NCI-H345 treated with DMSO at 0.1 percent for 48 hours (cell line): ENCODE measurements around the gene SENP3.

Source experiments
- DNase-seq: peaks from one replicate; lab custom pipeline; 2025; ENCODE audit not compliant: unreplicated experiment; lab: John Stamatoyannopoulos, UW

SENP3 gene

DNA sequence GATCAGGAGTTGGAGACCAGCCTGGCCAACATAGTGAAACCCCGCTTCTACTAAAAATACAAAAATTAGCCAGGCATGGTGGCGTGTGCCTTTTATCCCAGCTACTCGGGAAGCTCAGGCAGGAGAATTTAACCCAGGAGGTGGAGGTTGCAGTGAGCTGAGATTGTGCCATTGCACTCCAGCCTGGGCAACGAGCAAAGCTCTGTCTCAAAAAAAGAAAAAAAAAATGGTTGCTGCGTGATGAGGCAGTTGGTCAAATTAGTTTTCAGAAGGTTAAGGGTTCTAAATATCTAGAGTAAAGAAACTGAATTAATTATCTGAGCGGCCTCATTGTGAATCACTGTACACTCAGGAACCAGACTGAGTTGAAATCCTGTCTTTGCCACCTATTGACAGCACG, 14.2 kb downstream of the SENP3 start:
- DNase-seq = no peak

DNA sequence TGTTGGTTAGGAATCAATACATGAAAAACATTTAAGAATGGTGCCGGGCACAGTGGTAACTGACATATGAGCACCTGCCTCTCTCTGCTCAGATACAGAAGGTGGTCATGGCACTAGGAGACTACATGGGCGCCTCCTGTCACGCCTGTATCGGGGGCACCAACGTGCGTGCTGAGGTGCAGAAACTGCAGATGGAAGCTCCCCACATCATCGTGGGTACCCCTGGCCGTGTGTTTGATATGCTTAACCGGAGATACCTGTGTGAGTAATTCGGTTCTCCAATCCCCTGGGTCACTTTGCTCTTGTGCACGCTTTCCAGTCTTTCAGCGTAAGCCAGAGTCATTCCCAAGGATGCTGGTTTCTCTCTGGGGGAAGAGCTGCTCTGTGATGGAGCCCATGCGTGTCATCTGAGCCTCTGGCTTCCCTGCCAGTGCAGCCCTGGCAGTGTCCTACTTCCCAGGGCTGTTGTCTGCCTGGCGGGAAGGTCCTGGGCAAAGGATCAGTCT, 14.8 kb downstream of the SENP3 start:
- no peak for DNase-seq

GRCh38 chr17:7577327-7578199, 15.8 kb downstream of the SENP3 start:
- no peak for DNase-seq

DNA sequence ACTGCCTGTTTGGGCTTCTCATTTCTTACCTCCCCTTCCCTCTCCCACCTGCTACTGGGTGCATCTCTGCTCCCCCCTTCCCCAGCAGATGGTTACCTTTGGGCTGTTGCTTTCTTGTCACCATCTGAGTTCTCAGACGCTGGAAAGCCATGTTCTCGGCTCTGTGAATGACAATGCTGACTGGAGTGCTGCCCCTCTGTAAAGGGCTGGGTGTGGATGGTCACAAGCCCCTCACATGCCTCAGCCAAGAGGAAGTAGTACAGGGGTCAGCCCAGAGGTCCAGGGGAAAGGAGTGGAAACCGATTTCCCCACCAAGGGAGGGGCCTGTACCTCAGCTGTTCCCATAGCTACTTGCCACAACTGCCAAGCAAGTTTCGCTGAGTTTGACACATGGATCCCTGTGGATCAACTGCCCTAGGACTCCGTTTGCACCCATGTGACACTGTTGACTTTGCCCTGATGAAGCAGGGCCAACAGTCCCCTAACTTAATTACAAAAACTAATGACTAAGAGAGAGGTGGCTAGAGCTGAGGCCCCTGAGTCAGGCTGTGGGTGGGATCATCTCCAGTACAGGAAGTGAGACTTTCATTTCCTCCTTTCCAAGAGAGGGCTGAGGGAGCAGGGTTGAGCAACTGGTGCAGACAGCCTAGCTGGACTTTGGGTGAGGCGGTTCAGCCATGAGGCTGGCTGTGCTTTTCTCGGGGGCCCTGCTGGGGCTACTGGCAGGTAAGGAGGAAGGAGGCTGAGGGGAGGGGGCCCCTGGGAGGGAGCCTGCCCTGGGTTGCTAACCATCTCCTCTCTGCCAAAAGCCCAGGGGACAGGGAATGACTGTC, 17.5 kb downstream of the SENP3 start, which contains the start of gene CD68:
Gene CD68, plus strand, starts transcription at position 638 of the 833 bp plus-strand sequence. Its CDS starts 40 bp downstream, at position 678.
- DNase-seq = no peak

GRCh38 chr17:7579834-7580603, 18.3 kb downstream of the SENP3 start:
- DNase-seq = no peak

DNA sequence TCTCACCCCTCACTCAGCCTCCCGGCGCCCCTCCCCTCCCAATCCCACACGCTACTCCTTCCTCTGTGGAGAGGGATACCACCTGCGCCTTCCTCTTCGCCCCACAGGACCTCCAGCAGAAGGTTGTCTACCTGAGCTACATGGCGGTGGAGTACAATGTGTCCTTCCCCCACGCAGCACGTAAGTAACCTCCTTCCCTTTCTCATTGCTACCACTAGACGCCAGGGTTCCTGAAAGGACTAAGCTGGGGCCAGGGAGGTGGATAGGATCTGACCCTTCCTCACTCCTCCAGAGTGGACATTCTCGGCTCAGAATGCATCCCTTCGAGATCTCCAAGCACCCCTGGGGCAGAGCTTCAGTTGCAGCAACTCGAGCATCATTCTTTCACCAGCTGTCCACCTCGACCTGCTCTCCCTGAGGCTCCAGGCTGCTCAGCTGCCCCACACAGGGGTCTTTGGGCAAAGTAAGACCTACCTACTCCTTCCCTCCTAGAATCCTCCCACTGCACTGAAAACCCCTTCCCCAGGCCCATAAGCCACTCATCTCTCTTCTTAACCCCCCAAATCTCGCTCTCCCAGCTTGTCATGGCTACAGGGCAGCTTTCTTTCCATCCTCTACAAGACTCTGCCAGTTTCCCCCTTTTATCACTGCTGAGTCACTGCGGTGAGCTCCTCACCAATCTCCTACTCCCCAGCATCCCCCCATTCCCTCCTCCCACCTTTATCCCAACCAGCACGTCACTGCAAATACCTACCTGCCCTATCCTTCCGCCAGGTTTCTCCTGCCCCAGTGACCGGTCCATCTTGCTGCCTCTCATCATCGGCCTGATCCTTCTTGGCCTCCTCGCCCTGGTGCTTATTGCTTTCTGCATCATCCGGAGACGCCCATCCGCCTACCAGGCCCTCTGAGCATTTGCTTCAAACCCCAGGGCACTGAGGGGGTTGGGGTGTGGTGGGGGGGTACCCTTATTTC, 19.2 kb downstream of the SENP3 start:
- DNase-seq = no peak

DNA sequence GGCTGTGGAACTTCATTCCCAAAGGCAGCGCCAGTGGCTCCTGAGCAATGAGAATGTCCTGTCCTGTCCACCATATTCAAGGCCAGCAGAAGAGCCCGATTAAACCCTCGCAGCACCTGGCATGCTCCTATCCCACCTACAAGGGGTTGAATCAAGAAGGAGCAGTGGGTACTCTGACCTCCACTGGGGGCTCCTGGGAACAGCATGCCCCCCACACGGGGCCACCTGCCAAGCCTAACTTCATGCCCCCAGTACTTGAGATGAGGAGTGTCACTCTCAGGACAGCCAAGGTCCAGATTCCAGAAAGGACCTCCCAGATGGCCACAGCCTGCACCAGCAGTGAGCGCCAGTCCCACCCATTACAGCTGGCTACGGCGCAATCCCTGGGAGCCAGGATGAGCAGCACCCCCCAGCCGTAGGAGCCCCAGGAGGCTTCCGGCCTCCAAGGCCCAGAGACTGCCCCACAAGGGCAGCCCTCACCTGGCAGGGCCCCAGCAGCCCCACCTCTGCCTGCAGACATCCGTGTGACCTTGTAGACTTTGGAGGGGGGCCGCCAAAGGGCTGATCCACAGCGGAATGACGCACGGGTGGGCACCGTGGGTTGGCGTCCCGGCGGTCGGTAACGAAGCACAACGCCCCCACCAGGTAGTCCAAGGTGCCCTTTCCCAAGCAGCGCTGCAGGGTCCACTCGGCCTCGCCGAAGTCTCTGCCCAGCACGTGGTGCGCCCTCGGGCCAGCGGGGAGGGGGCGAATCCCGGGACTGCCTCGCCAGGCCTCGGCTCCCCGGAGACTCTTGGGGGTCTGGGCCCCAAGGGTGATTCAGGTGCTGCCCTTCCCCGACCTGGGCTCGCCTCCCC, 20.9 kb downstream of the SENP3 start:
- no peak for DNase-seq

DNA sequence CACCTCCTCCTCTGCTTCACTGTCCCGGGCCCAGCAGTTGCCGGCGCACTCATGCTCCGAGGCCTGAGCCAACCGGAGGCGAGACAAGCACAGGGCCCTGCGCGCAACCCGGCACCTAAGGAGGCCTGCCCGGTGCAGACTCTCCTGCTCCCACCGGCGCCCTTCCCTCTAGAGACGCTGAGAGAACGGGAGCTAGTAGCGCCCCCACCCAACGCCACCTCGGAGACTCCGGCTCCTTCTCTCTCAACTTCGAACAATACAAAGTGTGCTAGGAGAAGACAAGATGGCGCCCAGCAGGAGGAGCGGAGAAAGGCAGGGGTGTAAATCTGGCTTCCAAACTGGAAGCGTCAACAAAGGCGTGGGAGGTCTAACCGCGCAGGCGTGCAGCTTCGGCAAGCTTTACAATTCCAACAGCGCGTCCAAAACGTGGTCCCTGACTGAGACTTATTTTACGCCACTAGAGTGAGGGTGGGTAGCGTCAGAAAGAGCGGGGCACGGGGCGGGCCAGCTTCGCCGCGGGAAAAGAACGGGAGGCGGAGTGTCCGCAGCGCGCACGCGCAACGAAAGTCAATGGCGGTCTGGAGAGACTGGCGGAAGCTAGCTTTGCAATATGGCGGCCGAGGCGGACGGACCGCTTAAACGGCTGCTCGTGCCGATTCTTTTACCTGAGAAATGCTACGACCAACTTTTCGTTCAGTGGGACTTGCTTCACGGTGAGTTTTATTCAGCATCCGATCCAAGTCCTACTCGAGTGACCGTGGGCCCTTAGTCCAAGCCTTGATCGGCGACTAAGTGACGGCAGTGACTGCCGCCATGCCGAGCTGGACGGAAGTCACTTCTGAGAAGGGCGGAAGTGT, 21.8 kb downstream of the SENP3 start, which contains the start of gene MPDU1:
Gene MPDU1, plus strand, starts transcription at position 600 of the 857 bp plus-strand sequence. Its CDS starts 11 bp downstream, at position 611.
- peak; percentile 86 for DNase-seq

DNA sequence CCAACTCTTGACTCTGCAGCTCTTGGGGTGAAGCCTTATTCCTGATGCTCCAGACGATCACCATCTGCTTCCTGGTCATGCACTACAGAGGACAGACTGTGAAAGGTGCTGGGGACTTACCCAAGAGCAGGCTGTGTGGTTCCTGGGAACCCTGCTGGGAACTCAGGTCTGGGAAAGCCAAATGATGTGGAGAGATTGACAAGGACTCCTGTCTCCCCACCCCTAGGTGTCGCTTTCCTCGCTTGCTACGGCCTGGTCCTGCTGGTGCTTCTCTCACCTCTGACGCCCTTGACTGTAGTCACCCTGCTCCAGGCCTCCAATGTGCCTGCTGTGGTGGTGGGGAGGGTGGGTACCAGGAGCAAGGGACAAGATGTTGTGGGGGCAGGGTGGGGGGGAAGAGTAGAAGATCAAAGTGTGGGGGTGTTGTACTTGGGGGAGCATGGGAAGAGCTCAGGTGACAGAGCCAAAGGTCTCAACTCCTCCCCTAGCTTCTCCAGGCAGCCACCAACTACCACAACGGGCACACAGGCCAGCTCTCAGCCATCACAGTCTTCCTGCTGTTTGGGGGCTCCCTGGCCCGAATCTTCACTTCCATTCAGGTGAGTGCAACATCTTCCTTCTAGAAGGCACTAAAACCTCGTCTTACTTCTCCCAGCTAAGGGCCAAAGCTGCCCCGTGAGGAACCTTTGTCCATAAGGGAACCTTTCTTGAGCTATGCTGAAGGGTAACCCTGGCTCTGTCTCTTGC, 25.1 kb downstream of the SENP3 start:
- DNase-seq = no peak

DNA sequence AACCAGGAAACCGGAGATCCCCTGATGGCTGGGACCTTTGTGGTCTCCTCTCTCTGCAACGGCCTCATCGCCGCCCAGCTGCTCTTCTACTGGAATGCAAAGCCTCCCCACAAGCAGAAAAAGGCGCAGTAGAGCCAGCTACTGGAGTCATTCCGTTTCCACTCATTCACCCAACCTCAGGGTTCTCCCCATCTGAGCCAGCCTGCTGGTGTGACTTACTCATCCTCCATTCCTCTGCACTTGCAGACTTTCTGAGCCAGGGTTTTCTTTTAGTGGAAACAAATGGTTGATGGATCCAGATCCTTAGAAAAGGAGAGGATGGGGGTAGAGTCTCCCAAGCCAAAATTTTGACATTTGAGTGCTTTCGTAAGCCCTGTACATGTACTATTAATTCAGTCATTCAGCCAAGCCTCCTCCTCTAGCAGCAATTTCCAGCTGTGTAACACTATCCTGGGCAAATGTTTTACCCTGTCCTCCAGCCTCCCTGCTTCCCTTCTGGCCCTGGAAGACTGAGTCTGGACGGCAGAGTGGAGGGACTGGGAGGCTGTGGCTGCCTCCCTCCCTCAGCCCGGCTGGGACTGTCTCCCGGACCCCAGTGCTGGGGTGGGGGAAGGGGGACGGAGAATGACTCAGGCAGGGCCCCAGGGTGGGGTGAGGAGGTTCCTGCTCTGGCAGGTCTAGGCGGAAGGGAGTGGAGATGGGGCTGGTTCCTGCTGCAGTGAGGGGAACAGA, 25.9 kb downstream of the SENP3 start:
- no peak for DNase-seq

GRCh38 chr17:7588553-7589203, 27.0 kb downstream of the SENP3 start:
- DNase-seq = no peak

- no peak for DNase-seq
Observed at GRCh38 chr17:7589204-7589868, 27.6 kb downstream of the SENP3 start.

DNA sequence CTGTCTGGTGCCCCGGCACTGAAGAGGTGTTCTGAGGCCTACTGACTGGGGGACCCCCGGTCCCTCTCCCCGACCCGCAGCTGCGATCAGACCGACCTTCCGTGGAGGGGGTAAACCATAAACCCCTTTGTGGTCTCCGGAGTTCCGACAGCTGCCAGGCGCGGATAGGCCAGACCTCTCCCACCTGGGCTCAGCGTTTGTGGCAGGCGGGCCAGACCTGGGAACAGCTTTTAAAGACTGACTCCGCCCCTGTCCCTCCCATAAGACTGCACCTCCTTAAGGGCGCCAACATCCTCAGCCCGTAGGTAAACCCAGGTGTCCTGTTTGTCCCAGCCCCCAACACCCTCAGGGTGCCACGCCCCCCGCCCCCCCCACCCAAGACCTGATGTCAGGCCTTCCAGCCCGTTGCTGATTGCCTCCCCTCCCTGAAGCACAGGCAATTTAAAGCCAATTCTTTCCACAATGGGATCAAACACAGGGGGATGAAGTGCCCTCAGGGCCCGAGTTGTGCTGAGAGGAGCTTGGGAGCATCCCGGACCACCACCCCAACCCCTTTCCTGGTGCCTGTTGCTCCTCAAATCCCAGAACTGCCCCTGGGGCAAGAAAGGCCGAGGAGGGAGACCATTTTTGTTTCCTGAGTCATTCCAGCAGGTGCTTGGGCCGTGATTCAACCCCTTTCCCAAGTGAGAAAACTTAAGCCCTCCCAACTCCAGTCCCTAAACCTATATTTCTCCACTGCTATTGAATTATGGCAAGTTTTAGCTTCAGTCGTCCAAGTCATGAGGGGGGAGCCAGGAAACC, 28.4 kb downstream of the SENP3 start, which contains the start of gene SOX15:
Gene SOX15, minus strand, starts transcription at position 204 of the 801 bp plus-strand sequence. CDS start 418 bp downstream, outside the sequence.
- no peak for DNase-seq

- DNase-seq = no peak
Observed at GRCh38 chr17:7590743-7591142, 29.0 kb downstream of the SENP3 start.
